ENCODE results near the gene C16orf78. TPM values are rescaled to one million over a fixed set of nuclear protein-coding genes. Genes with fewer than 3 reads are reported as not detected.

C16orf78 gene
- polyA plus RNA-seq, 1 donor (not counting 4 experiments of a cell fraction or from before 2014, with no cell fraction given), result not detected

DNA sequence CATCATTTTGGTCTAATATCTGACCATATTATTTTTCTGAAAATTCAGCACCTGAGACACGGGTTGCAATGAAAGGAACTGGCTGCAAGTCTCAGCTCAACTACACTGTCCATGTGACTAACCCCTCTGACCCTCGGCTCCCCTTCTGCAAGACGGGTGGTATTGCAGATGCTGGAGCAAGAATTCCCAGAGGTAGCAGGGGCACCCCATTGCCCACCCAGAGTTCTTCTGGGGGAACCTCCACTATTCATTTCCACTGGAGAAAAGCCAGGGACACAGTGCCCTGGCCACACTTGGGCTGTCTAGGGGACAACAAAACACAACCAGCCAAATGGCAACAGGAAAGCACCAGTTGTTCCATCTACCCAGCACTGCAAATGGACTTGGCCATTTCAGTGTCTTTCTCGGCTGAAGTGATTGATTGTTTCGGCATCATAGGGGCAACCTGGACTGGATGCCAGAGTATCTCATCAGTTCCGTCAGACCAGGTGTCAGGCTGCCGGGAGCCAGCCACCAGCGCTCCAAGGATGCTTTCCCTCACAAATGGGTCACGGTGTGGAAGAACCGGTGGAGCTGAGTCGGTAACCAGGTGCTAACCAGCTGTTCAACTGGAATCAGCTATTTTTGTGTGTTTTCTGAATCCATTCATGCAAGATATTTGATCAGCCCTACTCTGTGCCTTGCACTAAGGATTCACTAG is 58.1 kb downstream of the C16orf78 start:
- Histone ChIP-seq H3K9me3 (ENCODE audit: control insufficient read depth, low read depth, low read length) (no peaks in the 10 kb centered on the region), H4K20me1 (ENCODE audit: control insufficient read depth, extremely low read depth, insufficient read depth, low read length) (no peaks in the 10 kb centered on the region), H3K79me2 (ENCODE audit: control insufficient read depth, insufficient read depth, low read length) (no peaks in the 10 kb centered on the region), H3K36me3 (ENCODE audit: control insufficient read depth in 2 of 2, extremely low read depth in 1 of 2, insufficient read depth in 2 of 2, low read length in 2 of 2) (no peaks in the 10 kb centered on the region), H3K9ac (ENCODE audit: control insufficient read depth, extremely low read depth, insufficient read depth, low read length) (no peak overlapping the region), H3K4me3 (ENCODE audit: control insufficient read depth in 2 of 3, extremely low read depth in 1 of 3, insufficient read depth in 2 of 3, low read depth in 1 of 3, low read length in 3 of 3) (no peak overlapping the region), H3K4me2 (ENCODE audit: control insufficient read depth, extremely low read depth, insufficient read depth, low read depth, low read length) (no peak overlapping the region), H3K27me3 (ENCODE audit: control insufficient read depth, extremely low read depth, insufficient read depth, low read length) (no peaks in the 10 kb centered on the region), H2AFZ (ENCODE audit: control insufficient read depth, low read length) (no peak overlapping the region), H3K4me1 (ENCODE audit: control insufficient read depth, extremely low read depth, insufficient read depth, low read length) (no peaks in the 10 kb centered on the region), H3K27ac (ENCODE audit: control insufficient read depth, insufficient read depth, low read length) (no peak overlapping the region), H3K9me1 (ENCODE audit: control insufficient read depth, extremely low read depth, insufficient read depth, low read length) (no peaks in the 10 kb centered on the region)
- dilution Hi-C loops (cut with MboI; ENCODE audit: extremely low pct_ligation_motif_present, low sequenced_read_pairs), result loop anchor here (25.0 kb wide), 1 partner anchor 456 kb away; no protein-coding TSS in a partner anchor
- no peak for DNase-seq (ENCODE audit: low read depth, low spot score)
- FAIRE-seq, result no peak
- TF ChIP-seq, protein P1, sequence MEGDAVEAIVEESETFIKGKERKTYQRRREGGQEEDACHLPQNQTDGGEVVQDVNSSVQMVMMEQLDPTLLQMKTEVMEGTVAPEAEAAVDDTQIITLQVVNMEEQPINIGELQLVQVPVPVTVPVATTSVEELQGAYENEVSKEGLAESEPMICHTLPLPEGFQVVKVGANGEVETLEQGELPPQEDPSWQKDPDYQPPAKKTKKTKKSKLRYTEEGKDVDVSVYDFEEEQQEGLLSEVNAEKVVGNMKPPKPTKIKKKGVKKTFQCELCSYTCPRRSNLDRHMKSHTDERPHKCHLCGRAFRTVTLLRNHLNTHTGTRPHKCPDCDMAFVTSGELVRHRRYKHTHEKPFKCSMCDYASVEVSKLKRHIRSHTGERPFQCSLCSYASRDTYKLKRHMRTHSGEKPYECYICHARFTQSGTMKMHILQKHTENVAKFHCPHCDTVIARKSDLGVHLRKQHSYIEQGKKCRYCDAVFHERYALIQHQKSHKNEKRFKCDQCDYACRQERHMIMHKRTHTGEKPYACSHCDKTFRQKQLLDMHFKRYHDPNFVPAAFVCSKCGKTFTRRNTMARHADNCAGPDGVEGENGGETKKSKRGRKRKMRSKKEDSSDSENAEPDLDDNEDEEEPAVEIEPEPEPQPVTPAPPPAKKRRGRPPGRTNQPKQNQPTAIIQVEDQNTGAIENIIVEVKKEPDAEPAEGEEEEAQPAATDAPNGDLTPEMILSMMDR (optimal IDR thresholded peaks at IDR 0.05 in 1 of 3, IDR thresholded peaks at IDR 0.05 in 1 of 3, conservative IDR thresholded peaks at IDR 0.05 in 1 of 3; ENCODE audit: extremely low read depth in 1 of 3, insufficient read depth in 2 of 3, low read length in 3 of 3), result no peak

DNA sequence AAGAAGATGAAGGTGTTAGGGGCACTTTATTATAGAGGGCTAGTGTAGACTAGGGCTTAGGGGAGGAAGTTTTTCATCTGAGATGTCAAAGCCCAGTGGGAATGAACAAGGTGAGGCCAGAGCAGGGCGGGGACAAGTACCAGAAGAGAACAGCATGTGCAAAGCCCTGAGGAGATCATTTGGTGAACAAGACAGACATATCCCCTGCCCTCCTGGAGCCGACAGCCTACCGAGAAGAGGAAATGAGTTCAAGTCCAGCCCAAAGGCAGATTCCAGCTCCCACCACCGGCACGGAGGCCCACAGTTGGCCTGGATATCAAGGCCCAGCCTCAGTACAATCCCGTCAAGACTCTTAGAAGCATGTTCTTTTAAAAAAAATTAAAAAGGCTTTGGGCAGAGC is 61.1 kb downstream of the C16orf78 start:
- Histone ChIP-seq H3K27me3 (ENCODE audit: control insufficient read depth, extremely low read depth, insufficient read depth, low read length) (no peaks in the 10 kb centered on the region), H3K27ac (ENCODE audit: control insufficient read depth, insufficient read depth, low read length) (no peak overlapping the region), H2AFZ (ENCODE audit: control insufficient read depth, low read length) (no peak overlapping the region), H3K4me1 (ENCODE audit: control insufficient read depth, extremely low read depth, insufficient read depth, low read length) (no peaks in the 10 kb centered on the region), H3K4me2 (ENCODE audit: control insufficient read depth, extremely low read depth, insufficient read depth, low read depth, low read length) (no peak overlapping the region), H3K9me1 (ENCODE audit: control insufficient read depth, extremely low read depth, insufficient read depth, low read length) (no peaks in the 10 kb centered on the region), H3K9ac (ENCODE audit: control insufficient read depth, extremely low read depth, insufficient read depth, low read length) (no peak overlapping the region), H4K20me1 (ENCODE audit: control insufficient read depth, extremely low read depth, insufficient read depth, low read length) (no peaks in the 10 kb centered on the region), H3K4me3 (ENCODE audit: control insufficient read depth in 2 of 3, extremely low read depth in 1 of 3, insufficient read depth in 2 of 3, low read depth in 1 of 3, low read length in 3 of 3) (no peak overlapping the region), H3K9me3 (ENCODE audit: control insufficient read depth, low read depth, low read length) (no peaks in the 10 kb centered on the region), H3K79me2 (ENCODE audit: control insufficient read depth, insufficient read depth, low read length) (no peaks in the 10 kb centered on the region), H3K36me3 (ENCODE audit: control insufficient read depth in 2 of 2, extremely low read depth in 1 of 2, insufficient read depth in 2 of 2, low read length in 2 of 2) (no peaks in the 10 kb centered on the region)
- dilution Hi-C loops (cut with MboI; ENCODE audit: extremely low pct_ligation_motif_present, low sequenced_read_pairs), result loop anchor here (25.0 kb wide), 1 partner anchor 453 kb away; no protein-coding TSS in a partner anchor
- TF ChIP-seq EZH2 (IDR thresholded peaks at IDR 0.05; ENCODE audit: low read length), result no peak
- TF ChIP-seq, protein P1 (optimal IDR thresholded peaks at IDR 0.05 in 1 of 3, IDR thresholded peaks at IDR 0.05 in 1 of 3, conservative IDR thresholded peaks at IDR 0.05 in 1 of 3; ENCODE audit: extremely low read depth in 1 of 3, insufficient read depth in 2 of 3, low read length in 3 of 3), result no peak
- DNase-seq (ENCODE audit: low read depth, low spot score) (no peak), FAIRE-seq (no peak)

All from keratinocyte (primary cell).